ENCODE measurements around the gene KIF15. TPM values are rescaled to one million over a fixed set of nuclear protein-coding genes. Genes with fewer than 3 reads are reported as not detected.

KIF15 gene
- total RNA-seq, 1 donor from 2014 or later, result 11.3 TPM

DNA sequence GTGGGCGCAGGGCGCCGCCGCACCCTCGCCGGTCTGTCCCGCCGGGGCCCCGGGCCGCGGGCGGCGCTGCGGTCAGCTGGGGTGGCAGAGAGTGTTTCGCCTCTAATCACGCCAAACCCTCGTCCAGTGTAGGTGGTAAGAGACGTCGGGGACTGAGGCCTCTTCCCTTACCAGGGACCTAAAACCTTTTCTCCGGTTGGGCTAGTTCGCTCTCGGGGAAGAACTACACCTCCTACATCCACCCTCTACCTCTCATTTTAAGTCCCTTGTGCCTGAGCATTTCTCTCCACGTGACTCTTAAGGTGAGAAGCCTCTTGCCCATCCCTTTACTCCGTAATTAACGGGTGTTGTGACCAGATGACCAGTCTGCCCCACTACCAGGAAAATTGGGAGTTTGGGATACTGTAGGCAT is 100.6 kb downstream of the KIF15 start:
- Mint-ChIP-seq H3K4me1 (peaks cover 17% of the 10 kb centered on the region), H3K9me3 (peaks cover under 1% of the 10 kb centered on the region), H3K27ac (peak overlapping the region; percentile 99), H3K27me3 (ENCODE audit: low read depth) (no peaks in the 10 kb centered on the region), H3K4me3 (peak overlapping the region; percentile 83), H3K36me3 (peaks cover 25% of the 10 kb centered on the region)
- no peak for DNase-seq (ENCODE audit: low spot score in 2 of 2, unreplicated experiment in 2 of 2)
- TF ChIP-seq CTCF (IDR thresholded peaks at IDR 0.05; ENCODE audit: unreplicated experiment), result no peak

DNA sequence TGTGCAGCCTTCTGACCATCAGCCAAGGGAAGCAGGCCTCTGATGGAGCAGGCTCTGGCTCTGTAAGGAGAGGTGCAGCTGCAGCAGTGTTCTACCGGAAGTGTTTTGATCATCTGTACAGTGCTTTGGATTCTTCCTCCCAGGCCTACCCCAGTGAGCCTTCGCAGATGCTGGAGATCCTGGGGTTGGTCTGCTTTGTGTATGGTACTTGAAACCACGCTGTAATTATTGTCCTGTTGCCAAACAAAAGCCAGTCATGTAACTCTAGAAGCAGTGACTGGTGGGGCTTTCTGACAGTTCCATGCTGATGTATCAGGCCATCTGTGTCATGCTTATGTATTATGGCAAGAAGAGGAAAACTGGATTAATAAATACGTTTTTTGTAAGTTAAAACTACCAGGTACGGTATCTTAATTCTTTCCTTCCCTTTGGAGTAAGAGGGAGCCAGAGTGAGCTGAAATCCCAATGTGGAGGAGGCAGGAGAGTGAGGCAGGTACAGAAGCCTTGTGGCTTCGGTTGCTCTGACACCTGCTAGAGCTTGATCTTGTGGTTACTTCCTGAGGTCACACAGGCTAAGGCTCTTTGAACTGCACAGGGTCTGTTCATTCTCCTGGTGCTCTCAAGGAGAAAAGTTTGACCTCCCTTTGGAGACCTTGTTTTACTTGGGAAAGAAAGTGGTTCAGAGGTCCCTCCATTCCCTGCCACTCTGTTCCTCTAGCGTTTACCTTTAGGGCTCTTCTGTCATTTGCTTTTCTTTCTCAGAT is 103.9 kb downstream of the KIF15 start:
- Mint-ChIP-seq H3K27me3 (ENCODE audit: low read depth) (no peaks in the 10 kb centered on the region), H3K9me3 (peaks cover 13% of the 10 kb centered on the region), H3K4me1 (peaks cover 17% of the 10 kb centered on the region), H3K36me3 (peaks cover 33% of the 10 kb centered on the region), H3K4me3 (no peak overlapping the region), H3K27ac (no peak overlapping the region)
- TF ChIP-seq CTCF (IDR thresholded peaks at IDR 0.05; ENCODE audit: unreplicated experiment), result no peak
- DNase-seq (ENCODE audit: low spot score in 2 of 2, unreplicated experiment in 2 of 2), result no peak

- H3K4me3 Mint-ChIP-seq, result no peak overlapping the region
- no peak for TF ChIP-seq CTCF (IDR thresholded peaks at IDR 0.05; ENCODE audit: unreplicated experiment)
- H3K36me3 Mint-ChIP-seq, result peaks cover 33% of the 10 kb centered on the region
- no peak overlapping the region for H3K27ac Mint-ChIP-seq
- H3K9me3 Mint-ChIP-seq, result peaks cover 13% of the 10 kb centered on the region
- no peak for DNase-seq (ENCODE audit: low spot score in 2 of 2, unreplicated experiment in 2 of 2)
- no peaks in the 10 kb centered on the region for H3K27me3 Mint-ChIP-seq (ENCODE audit: low read depth)
- peaks cover 8% of the 10 kb centered on the region for H3K4me1 Mint-ChIP-seq
Measured at GRCh38 chr3:44867421-44868111, 106.0 kb downstream of the KIF15 start.

DNA sequence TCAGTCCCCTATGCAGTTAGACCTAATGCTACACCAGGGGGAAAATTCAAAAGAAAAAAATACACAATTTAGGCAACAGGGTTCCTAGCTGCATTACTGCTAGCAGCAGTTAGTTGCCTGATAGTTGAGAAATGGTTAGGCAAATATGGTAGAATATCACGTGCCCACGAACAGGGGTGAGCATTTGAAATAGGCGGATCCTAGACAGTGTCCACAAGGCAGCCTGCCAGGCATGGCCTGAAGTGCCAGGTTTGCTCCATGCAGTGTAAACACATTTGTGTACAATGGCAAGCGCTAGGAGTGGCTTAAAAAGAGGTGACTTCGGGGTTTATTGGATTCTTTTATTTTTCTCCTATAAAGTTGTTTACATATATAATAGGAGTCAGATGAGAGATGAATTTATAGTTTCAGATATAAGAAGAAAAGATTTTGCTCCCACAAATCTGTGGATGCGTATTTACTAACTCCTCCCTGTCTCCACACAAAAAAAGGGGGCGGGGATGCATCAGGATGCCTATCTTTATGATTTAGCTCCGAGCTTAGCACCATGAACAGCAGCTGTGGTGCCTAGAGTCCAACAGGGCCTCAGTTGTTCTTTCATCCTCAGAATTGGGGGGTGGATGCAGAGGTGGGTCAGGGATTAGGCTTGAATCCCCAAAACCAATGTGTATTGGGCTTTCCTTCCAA is 108.9 kb downstream of the KIF15 start:
- H3K4me1 Mint-ChIP-seq, result no peaks in the 10 kb centered on the region
- no peak for DNase-seq (ENCODE audit: low spot score in 2 of 2, unreplicated experiment in 2 of 2)

GRCh38 chr3:44874308-44874707 is 112.7 kb downstream of the KIF15 start, which contains the start of gene TGM4:
TGM4 (plus strand) TSS chr3:44874608; CDS start chr3:44874679, 71 bp downstream.
- no peak within 1 kb of the TSS for H3K27ac Mint-ChIP-seq
- no peaks in the 10 kb centered on the region for H3K36me3 Mint-ChIP-seq
- no peaks in the 10 kb centered on the region for H3K27me3 Mint-ChIP-seq (ENCODE audit: low read depth)
- no peak for TF ChIP-seq CTCF (IDR thresholded peaks at IDR 0.05; ENCODE audit: unreplicated experiment)
- DNase-seq (ENCODE audit: low spot score in 2 of 2, unreplicated experiment in 2 of 2), result no peak
- no peaks in the 10 kb centered on the region for H3K9me3 Mint-ChIP-seq
- H3K4me1 Mint-ChIP-seq, result no peaks in the 10 kb centered on the region
- no peak within 1 kb of the TSS for H3K4me3 Mint-ChIP-seq

More for the DNA sequence above, 108.9 kb downstream of the KIF15 start:
- H3K36me3 Mint-ChIP-seq, result peaks cover 21% of the 10 kb centered on the region
- H3K4me3 Mint-ChIP-seq, result no peak overlapping the region
- no peak for TF ChIP-seq CTCF (IDR thresholded peaks at IDR 0.05; ENCODE audit: unreplicated experiment)
- H3K9me3 Mint-ChIP-seq, result peaks cover 13% of the 10 kb centered on the region
- no peaks in the 10 kb centered on the region for H3K27me3 Mint-ChIP-seq (ENCODE audit: low read depth)
- H3K27ac Mint-ChIP-seq, result no peak overlapping the region

Data from mesothelial cell of epicardium (in vitro differentiated cells).